Stimulated activated CD8-positive, alpha-beta memory T cell treated with anti-CD3 and anti-CD28 coated beads, Interleukin-15, amount 100 ng/mL, for 1 hour (primary cell): ENCODE results near the gene ARL13B.
"Not testable (repeated sequence)": the region's sequence is repeated elsewhere in the genome, so short reads cannot be mapped to it uniquely, and the experiment has no call there.

Experiments
- DNase-seq: peaks from one replicate; pipeline ENCODE4 v3.0.0-alpha.2; 2020; ENCODE audit warnings: low read depth

Gene ARL13B

GRCh38 chr3:93979850-93980676 lies at the start of gene ARL13B:
ARL13B (plus strand) TSS chr3:93980155; CDS start chr3:93980424, 269 bp downstream.
- DNase-seq: peak; percentile 81

GRCh38 chr3:93931597-93932229 lies 48.2 kb upstream of the ARL13B start:
- no peak for DNase-seq

- no peak for DNase-seq
Measured at GRCh38 chr3:93934366-93935046, 45.4 kb upstream of the ARL13B start.

GRCh38 chr3:93936549-93936948 lies 43.4 kb upstream of the ARL13B start:
- DNase-seq: no peak

- not testable (repeated sequence) for DNase-seq
Measured at GRCh38 chr3:93937485-93937884, 42.5 kb upstream of the ARL13B start.

- not testable (repeated sequence) for DNase-seq
Measured at GRCh38 chr3:93949958-93950357, 30.0 kb upstream of the ARL13B start.

- DNase-seq: no peak
Measured at GRCh38 chr3:93961026-93961425, 18.9 kb upstream of the ARL13B start.

GRCh38 chr3:93961489-93961888 lies 18.5 kb upstream of the ARL13B start:
- no peak for DNase-seq

- DNase-seq: no peak
Measured at GRCh38 chr3:93962798-93963197, 17.2 kb upstream of the ARL13B start.

GRCh38 chr3:93965106-93965505 lies 14.8 kb upstream of the ARL13B start:
- DNase-seq: not testable (repeated sequence)

GRCh38 chr3:93969443-93969842 lies 10.5 kb upstream of the ARL13B start:
- DNase-seq: no peak

GRCh38 chr3:93969997-93970396 lies 10.0 kb upstream of the ARL13B start:
- DNase-seq: no peak

GRCh38 chr3:93973131-93974126 lies 6.5 kb upstream of the ARL13B start, which contains the start of gene PROS1:
PROS1 (minus strand) TSS chr3:93973896; CDS start chr3:93973749, 147 bp downstream.
- DNase-seq: peak; percentile 1

GRCh38 chr3:93981649-93982048 lies 1.7 kb downstream of the ARL13B start:
- DNase-seq: no peak

GRCh38 chr3:93983408-93983807 lies 3.5 kb downstream of the ARL13B start:
- no peak for DNase-seq

GRCh38 chr3:93984618-93985017 lies 4.7 kb downstream of the ARL13B start:
- no peak for DNase-seq

GRCh38 chr3:93988283-93988682 lies 8.3 kb downstream of the ARL13B start:
- no peak for DNase-seq

GRCh38 chr3:93988764-93989163 lies 8.8 kb downstream of the ARL13B start:
- no peak for DNase-seq

- no peak for DNase-seq
Measured at GRCh38 chr3:93989241-93989640, 9.3 kb downstream of the ARL13B start.

- DNase-seq: no peak
Measured at GRCh38 chr3:93991631-93992030, 11.7 kb downstream of the ARL13B start.

GRCh38 chr3:93992207-93992606 lies 12.3 kb downstream of the ARL13B start:
- no peak for DNase-seq

GRCh38 chr3:93994056-93994455 lies 14.1 kb downstream of the ARL13B start:
- no peak for DNase-seq
